Ovary (tissue), 9 donors: ENCODE data around the gene WNK4. TPM values are rescaled to one million over a fixed set of nuclear protein-coding genes. Genes with fewer than 3 reads are reported as not detected.

Experiments used
- DNase-seq, 5 donors: peaks; one replicate each; pipeline ENCODE4 v3.0.0-alpha.2; 2019 to 2020
- H3K27ac ChIP-seq, 2 donors: fragments of 200-600 bp; one replicate each; pipeline versions ENCODE4 v1.5.1 to v1.8.0; 2019 to 2022
- H3K27me3 ChIP-seq: fragments of 200-600 bp; one replicate; pipeline ENCODE4 v1.8.0; 2022
- H3K36me3 ChIP-seq: fragments of 200-600 bp; sonication (generic); one replicate; pipeline ENCODE4 v1.5.1; 2019
- H3K4me1 ChIP-seq: one replicate; pipeline ENCODE4 v1.8.1; 2013; ENCODE audit warnings: mild to moderate bottlenecking, moderate library complexity; ENCODE audit not compliant: insufficient read depth
- H3K4me3 ChIP-seq: fragments of 200-600 bp; sonication (generic); one replicate; pipeline ENCODE4 v1.5.1; 2017
- H3K9me3 ChIP-seq, 2 donors: fragments of 200-600 bp in 1 of 2; sonication (generic) in 1 of 2; one replicate each; pipeline versions ENCODE4 v1.5.1 to v1.8.1; 2013 to 2019; ENCODE audit warnings: mild to moderate bottlenecking in 1 of 2, moderate library complexity in 1 of 2
- EP300 ChIP-seq: sonication (generic); formaldehyde crosslinking; IDR thresholded peaks from one replicate; pipeline ENCODE4 v1.6.1; 2017; ENCODE audit warnings: antibody characterized with exemption
- POLR2A ChIP-seq: fragments of 450-650 bp; IDR thresholded peaks from one replicate; pipeline ENCODE4 v1.6.1; 2017; ENCODE audit warnings: antibody characterized with exemption, mild to moderate bottlenecking, moderate library complexity
- WGBS, 3 donors: extraction: QIAGEN DNeasy Blood & Tissue Kit in 1 of 3; methylation state at CpG; one replicate each; pipeline versions ENCODE4 v1.1.5 to v1.1.7; 2013 to 2017; 5-methylcytosine and 5-hydroxymethylcytosine counted together
- intact Hi-C, 4 donors: fragments of 100-400 bp; cut with DNase I; formaldehyde crosslinking; loops; one replicate each; pipeline versions ENCODE4 v1.11.0 to v1.15.1; 2022 to 2023
- polyA plus RNA-seq, 2 donors: library from polyadenylated mRNA; stranded (reverse); fragments of 200-250 nt in 1 of 2; fragments of 350-450 nt in 1 of 2; fragmentation: Illumina TruSeq in 1 of 2; extraction: RNeasy Lipid Tissue Mini Kit (QIAGEN cat#74804) in 1 of 2; gene quantifications; one replicate each; pipeline ENCODE4 v1.2.3, GENCODE V29; 2013 to 2014
- total RNA-seq, 7 donors: library from RNA; depleted of rRNA in 2 of 7; stranded (reverse); fragments of >200 nt in 2 of 7; fragmentation: NEBNext Ultra II Directional in 3 of 7; extraction: Animal tissue kit (Norgen Biotek cat#: 25700) in 3 of 7; gene quantifications; one replicate each; pipeline versions ENCODE4 v1.1.0 to v1.2.4, GENCODE V29; 2016 to 2023
- TF ChIP-seq, protein P1 (sequence below), 3 donors: fragments of 450-650 bp in 2 of 3; fragments of 200-600 bp in 1 of 3; IDR thresholded peaks; one replicate each; pipeline versions ENCODE4 v1.5.1 to v1.8.0; 2016 to 2022; ENCODE audit warnings: antibody characterized with exemption in 3 of 3, mild to moderate bottlenecking in 1 of 3
- donor health status: DM: no; HTN: no; CAD: no; lungs with moderate emphysema.
- donor health status: DM: no; HTN: no; CAD: no.
- donor health status: Bipolar disorder and iron deficiency.
- donor health status: DM: yes; HTN: yes; CAD: no.
- donor health status: DM: no; HTN: no; CAD: no.
- donor health status: DM: yes; HTN: yes; CAD: no.

Gene WNK4
- total and polyA plus RNA-seq, 9 donors, result 1.1 to 11.9 (median 2.1) TPM

GRCh38 chr17:42748908-42749798, 31.3 kb upstream of the WNK4 start:
- Histone ChIP-seq H3K36me3 (no peaks in the 10 kb centered on the region), H3K9me3 (no peaks in the 10 kb centered on the region), H3K4me3 (no peak overlapping the region), H3K27ac (peak overlapping the region; percentile 44 to 64), H3K4me1 (peaks cover 13% of the 10 kb centered on the region), H3K27me3 (no peaks in the 10 kb centered on the region)
- intact Hi-C loops, result loop anchor here in 1 of 4 donors (10.0 kb wide), 1 partner anchor 64 kb away; the partner anchor contains the start of genes CCR10 and CNTNAP1
- WGBS, 3 donors, result 54 to 55% (median 54%) methylated on average over 11 of the region's 11 CpGs
- DNase-seq, result peak in 2 of 5 donors; percentile 38 to 58
- TF ChIP-seq EP300, result no peak
- no peak for TF ChIP-seq POLR2A
- TF ChIP-seq, protein P1, sequence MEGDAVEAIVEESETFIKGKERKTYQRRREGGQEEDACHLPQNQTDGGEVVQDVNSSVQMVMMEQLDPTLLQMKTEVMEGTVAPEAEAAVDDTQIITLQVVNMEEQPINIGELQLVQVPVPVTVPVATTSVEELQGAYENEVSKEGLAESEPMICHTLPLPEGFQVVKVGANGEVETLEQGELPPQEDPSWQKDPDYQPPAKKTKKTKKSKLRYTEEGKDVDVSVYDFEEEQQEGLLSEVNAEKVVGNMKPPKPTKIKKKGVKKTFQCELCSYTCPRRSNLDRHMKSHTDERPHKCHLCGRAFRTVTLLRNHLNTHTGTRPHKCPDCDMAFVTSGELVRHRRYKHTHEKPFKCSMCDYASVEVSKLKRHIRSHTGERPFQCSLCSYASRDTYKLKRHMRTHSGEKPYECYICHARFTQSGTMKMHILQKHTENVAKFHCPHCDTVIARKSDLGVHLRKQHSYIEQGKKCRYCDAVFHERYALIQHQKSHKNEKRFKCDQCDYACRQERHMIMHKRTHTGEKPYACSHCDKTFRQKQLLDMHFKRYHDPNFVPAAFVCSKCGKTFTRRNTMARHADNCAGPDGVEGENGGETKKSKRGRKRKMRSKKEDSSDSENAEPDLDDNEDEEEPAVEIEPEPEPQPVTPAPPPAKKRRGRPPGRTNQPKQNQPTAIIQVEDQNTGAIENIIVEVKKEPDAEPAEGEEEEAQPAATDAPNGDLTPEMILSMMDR (IDR thresholded peaks at IDR 0.05), result no peak

DNA sequence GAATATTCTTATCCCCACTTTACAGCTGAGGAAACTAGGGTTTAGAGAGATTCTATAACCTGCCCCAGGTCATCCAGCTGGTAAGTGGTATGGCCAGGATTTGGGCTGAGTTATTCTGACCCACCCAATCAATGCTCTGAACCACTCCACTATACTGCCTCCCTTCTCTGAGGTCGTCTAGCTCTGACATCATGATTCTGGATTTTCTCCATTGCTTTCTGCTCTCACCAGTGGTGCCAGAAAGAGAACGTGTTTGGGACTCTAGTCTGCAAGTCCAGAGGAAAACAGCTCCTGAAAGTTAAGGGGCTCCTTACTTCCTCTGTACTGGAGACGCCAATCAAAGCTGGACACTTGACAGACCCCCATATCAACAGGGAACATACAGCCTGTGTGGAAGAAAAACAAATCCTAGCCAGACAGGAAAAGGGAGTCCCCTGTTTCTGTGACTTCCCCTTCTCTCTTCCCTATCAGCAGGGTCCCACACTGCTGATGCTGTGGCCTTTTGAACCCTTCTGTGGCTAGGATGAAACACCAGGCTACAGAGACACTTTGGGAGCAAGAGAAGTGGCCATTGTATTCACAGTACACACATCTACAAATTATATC, 29.6 kb upstream of the WNK4 start:
- no peak for TF ChIP-seq EP300
- H3K9me3 ChIP-seq, result no peaks in the 10 kb centered on the region
- no peak overlapping the region for H3K4me3 ChIP-seq
- peaks cover 13% of the 10 kb centered on the region for H3K4me1 ChIP-seq
- DNase-seq, result no peak
- WGBS, 3 donors, result 32 to 36% (median 34%) methylated on average over 3 of the region's 3 CpGs
- H3K36me3 ChIP-seq, result no peaks in the 10 kb centered on the region
- intact Hi-C loops, result no loop called here
- H3K27me3 ChIP-seq, result no peaks in the 10 kb centered on the region
- H3K27ac ChIP-seq, result peak overlapping the region in 1 of 2 donors; percentile 64

DNA sequence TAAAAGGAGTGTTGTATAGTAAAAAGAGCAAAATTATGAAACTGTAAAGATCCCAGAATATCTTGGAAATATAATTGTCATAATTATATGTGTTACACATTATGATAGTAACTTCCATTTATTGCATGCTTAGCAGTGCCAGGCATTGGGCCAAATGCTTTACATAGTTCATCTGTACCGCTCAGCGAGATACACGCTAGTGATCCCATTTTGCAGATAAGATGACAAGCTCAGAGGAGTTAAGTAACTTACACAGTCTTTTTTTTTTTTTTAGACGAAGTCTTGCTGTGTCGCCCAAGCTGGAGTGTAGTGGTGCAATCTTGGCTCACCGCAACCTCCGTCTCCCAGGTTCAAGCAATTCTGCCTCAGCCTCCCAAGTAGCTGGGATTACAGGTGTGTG, 28.8 kb upstream of the WNK4 start:
- Histone ChIP-seq H3K9me3 (no peaks in the 10 kb centered on the region), H3K27ac (no peak overlapping the region), H3K27me3 (no peaks in the 10 kb centered on the region), H3K4me1 (peaks cover 13% of the 10 kb centered on the region), H3K4me3 (no peak overlapping the region), H3K36me3 (no peaks in the 10 kb centered on the region)
- TF ChIP-seq EP300 (no peak), POLR2A (no peak)
- TF ChIP-seq, protein P1 (IDR thresholded peaks at IDR 0.05), result no peak
- intact Hi-C loops, result no loop called here
- 40 to 55% (median 53%) methylated on average over 7 of the region's 7 CpGs for WGBS, 3 donors
- no peak for DNase-seq

DNA sequence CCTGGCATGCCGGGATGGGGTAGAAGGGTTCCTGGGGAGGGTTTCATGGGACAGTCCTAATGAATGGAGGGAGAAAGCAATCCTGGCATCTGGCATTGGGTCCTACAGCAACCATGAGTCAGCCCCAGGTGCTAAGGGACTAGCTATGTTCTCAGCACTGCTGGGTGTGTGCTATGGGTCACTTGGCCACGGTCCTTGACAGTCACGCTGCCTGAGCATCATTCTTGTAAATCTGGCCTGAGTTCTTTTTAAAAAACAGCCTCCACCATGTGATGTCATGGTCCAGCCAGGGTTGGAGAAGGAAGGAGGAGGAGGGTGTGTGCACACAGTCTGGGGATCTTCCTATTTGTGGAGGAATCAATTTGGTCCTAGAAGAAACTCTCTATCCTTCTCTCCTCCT, 25.6 kb upstream of the WNK4 start:
- H3K4me3 ChIP-seq, result no peak overlapping the region
- H3K27me3 ChIP-seq, result no peaks in the 10 kb centered on the region
- peaks cover 2% of the 10 kb centered on the region for H3K4me1 ChIP-seq
- 82 to 88% (median 84%) methylated on average over 3 of the region's 3 CpGs for WGBS, 3 donors
- TF ChIP-seq EP300 (no peak), POLR2A (no peak)
- TF ChIP-seq, protein P1 (IDR thresholded peaks at IDR 0.05), result no peak
- intact Hi-C loops, result no loop called here
- H3K9me3 ChIP-seq, result no peaks in the 10 kb centered on the region
- H3K27ac ChIP-seq, result no peak overlapping the region
- no peak for DNase-seq
- no peaks in the 10 kb centered on the region for H3K36me3 ChIP-seq
